IMR-90 (cell line): ENCODE results near the gene CENPU. TPM values are rescaled to one million over a fixed set of nuclear protein-coding genes. Genes with fewer than 3 reads are reported as not detected.

Source experiments
- ATAC-seq: fragments of 200-7000 bp; cut with Tn5 transposase; 2 replicates; pipeline ENCODE4 v1.9.1; 2020; ENCODE audit warnings: low read depth, mild to moderate bottlenecking, moderate library complexity
- BruUV-seq: library from RNA; stranded (reverse); fragments of 400-500 nt; replicated peaks from 2 replicates; lab custom pipeline; 2021; lab: Mats Ljungman, UMichigan
- CTCF ChIA-PET: fragments of 300-600 bp; formaldehyde crosslinking; extraction: SDS; loops from one replicate; lab custom pipeline; 2021; ENCODE audit warnings: antibody characterized with exemption; lab: Yijun Ruan, JAX
- POLR2A ChIA-PET: fragments of 300-600 bp; sonication (Branson Sonifier 250); formaldehyde crosslinking; loops from one replicate; lab custom pipeline; 2022; ENCODE audit warnings: antibody characterized with exemption; ENCODE audit not compliant: unreplicated experiment; lab: Charles Lee
- DNase-seq: peaks from one replicate; pipeline ENCODE4 v3.0.0; 2013
- H2AFZ ChIP-seq: replicated peaks from 2 replicates; pipeline ENCODE3; 2013; ENCODE audit warnings: low read length, mild to moderate bottlenecking; ENCODE audit not compliant: poor library complexity
- H2AK5ac ChIP-seq: 2 replicates; pipeline ENCODE4 v1.6.1; 2013; ENCODE audit warnings: low read depth, low read length, inconsistent platforms
- H2AK9ac ChIP-seq: replicated peaks from 2 replicates; pipeline ENCODE3; 2013; ENCODE audit warnings: mild to moderate bottlenecking, low read depth, low read length, moderate library complexity; ENCODE audit not compliant: poor library complexity
- H2BK120ac ChIP-seq: 2 replicates; pipeline ENCODE4 v1.6.1; 2013; ENCODE audit warnings: low read depth, low read length, inconsistent platforms
- H2BK15ac ChIP-seq: 3 replicates; pipeline ENCODE4 v1.6.1; 2013; ENCODE audit warnings: low read depth, low read length, inconsistent platforms
- H2BK20ac ChIP-seq: 2 replicates; pipeline ENCODE4 v1.6.1; 2013; ENCODE audit warnings: low read depth, mild to moderate bottlenecking, inconsistent platforms, low read length, moderate library complexity
- H2BK5ac ChIP-seq: 2 replicates; pipeline ENCODE4 v1.6.1; 2013; ENCODE audit warnings: mild to moderate bottlenecking, low read depth, low read length, inconsistent platforms; ENCODE audit not compliant: poor library complexity, severe bottlenecking
- H3K14ac ChIP-seq: replicated peaks from 2 replicates; pipeline ENCODE4 v1.6.1; 2013; ENCODE audit warnings: low read depth, low read length, inconsistent platforms
- H3K18ac ChIP-seq: 2 replicates; pipeline ENCODE4 v1.6.1; 2013; ENCODE audit warnings: low read depth, low read length, control low read depth
- H3K23ac ChIP-seq: 2 replicates; pipeline ENCODE4 v1.6.1; 2013; ENCODE audit warnings: low read depth, low read length, inconsistent platforms
- H3K27ac ChIP-seq: 2 replicates; pipeline ENCODE4 v1.5.1; 2013; ENCODE audit warnings: mild to moderate bottlenecking, control low read depth, low read length; ENCODE audit not compliant: insufficient read depth
- H3K27me3 ChIP-seq: 2 replicates; pipeline ENCODE4 v1.6.1; 2013; ENCODE audit warnings: low read length; ENCODE audit not compliant: control insufficient read depth, insufficient read depth
- H3K36me3 ChIP-seq: 2 replicates; pipeline ENCODE4 v1.6.1; 2013; ENCODE audit warnings: low read length, mixed read lengths; ENCODE audit not compliant: control insufficient read depth, insufficient read depth
- H3K4ac ChIP-seq: 2 replicates; pipeline ENCODE4 v1.6.1; 2013; ENCODE audit warnings: low read depth, low read length, inconsistent platforms
- H3K4me1 ChIP-seq: 2 replicates; pipeline ENCODE4 v1.6.1; 2013; ENCODE audit warnings: low read length, mixed read lengths; ENCODE audit not compliant: control insufficient read depth, insufficient read depth
- H3K4me2 ChIP-seq: 2 replicates; pipeline ENCODE4 v1.6.1; 2013; ENCODE audit warnings: low read depth, mild to moderate bottlenecking, control low read depth, low read length, moderate library complexity
- H3K4me3 ChIP-seq: 2 replicates; pipeline ENCODE4 v1.5.1; 2013; ENCODE audit warnings: low read depth, mild to moderate bottlenecking, control low read depth, low read length, moderate library complexity; ENCODE audit not compliant: insufficient read depth
- H3K56ac ChIP-seq: 2 replicates; pipeline ENCODE4 v1.6.1; 2013; ENCODE audit warnings: low read length, inconsistent platforms; ENCODE audit not compliant: insufficient read depth; ENCODE audit errors: extremely low read depth
- H3K79me1 ChIP-seq, 2 experiments: 2 replicates each; pipeline ENCODE4 v1.6.1; 2013; ENCODE audit warnings: low read length in 2 of 2, inconsistent platforms in 1 of 2, low read depth in 1 of 2
- H3K9ac ChIP-seq: 2 replicates; pipeline ENCODE4 v1.6.1; 2013; ENCODE audit warnings: low read depth, low read length, control low read depth
- H3K9me1 ChIP-seq: 2 replicates; pipeline ENCODE4 v1.6.1; 2013; ENCODE audit warnings: low read length, inconsistent platforms; ENCODE audit not compliant: insufficient read depth
- H3K9me3 ChIP-seq: 2 replicates; pipeline ENCODE4 v1.6.1; 2013; ENCODE audit warnings: low read length; ENCODE audit not compliant: control insufficient read depth, insufficient read depth
- H4K20me1 ChIP-seq: 2 replicates; pipeline ENCODE4 v1.6.1; 2013; ENCODE audit warnings: low read length, inconsistent platforms; ENCODE audit not compliant: insufficient read depth
- H4K5ac ChIP-seq: 2 replicates; pipeline ENCODE4 v1.6.1; 2013; ENCODE audit warnings: mild to moderate bottlenecking, low read depth, low read length, control low read depth
- H4K8ac ChIP-seq, 2 experiments: 2 replicates each; pipeline ENCODE4 v1.6.1; 2013; ENCODE audit warnings: low read depth in 2 of 2, low read length in 2 of 2, control low read depth in 1 of 2, inconsistent platforms in 1 of 2
- H4K91ac ChIP-seq: 2 replicates; pipeline ENCODE4 v1.6.1; 2013; ENCODE audit warnings: low read depth, low read length, inconsistent platforms; ENCODE audit not compliant: insufficient read depth
- CTCF ChIP-seq: conservative IDR thresholded peaks from 2 replicates; pipeline ENCODE4 v1.5.1; 2012; ENCODE audit warnings: mild to moderate bottlenecking, low read depth, low read length, improper control_type of control experiment
- FOS ChIP-seq: fragments of 150-350 bp; IDR thresholded peaks from 2 replicates; pipeline ENCODE4 v1.6.1; 2016; ENCODE audit warnings: low read depth, low read length
- MXI1 ChIP-seq: IDR thresholded peaks from 2 replicates; pipeline ENCODE4 v1.6.1; 2012; ENCODE audit warnings: low read depth, mild to moderate bottlenecking, low read length, moderate library complexity, borderline replicate concordance
- POLR2A ChIP-seq: IDR thresholded peaks from 2 replicates; pipeline ENCODE4 v1.6.1; 2012; ENCODE audit warnings: mild to moderate bottlenecking, low read depth, low read length
- WGBS, 2 experiments: methylation state at CpG; one replicate each; pipeline versions ENCODE4 v1.1.5 to v1.1.7; 2013; ENCODE audit warnings: missing lambda C conversion rate in 2 of 2; ENCODE audit not compliant: insufficient read length in 1 of 2; ENCODE audit errors: extremely low coverage in 2 of 2; 5-methylcytosine and 5-hydroxymethylcytosine counted together
- dilution Hi-C: fragments of 300-500 bp; cut with HindIII; formaldehyde crosslinking; loops from one replicate; pipeline ENCODE4 v1.14.3; 2018; ENCODE audit warnings: low sequenced_read_pairs; ENCODE audit not compliant: unreplicated experiment
- in situ Hi-C: fragments of 300-500 bp; cut with MboI; formaldehyde crosslinking; loops from 3 replicates; pipeline ENCODE4 v1.14.3; 2019; ENCODE audit warnings: low sequenced_read_pairs, inconsistent platforms, mixed read lengths
- intact Hi-C: fragments of 100-400 bp; cut with micrococcal nuclease; formaldehyde crosslinking; loops from 2 replicates; pipeline ENCODE4 v1.10.0; 2022
- polyA plus RNA-seq, 3 experiments: library from polyadenylated mRNA; depleted of rRNA; stranded (reverse); fragments of >200 nt; gene quantifications; 2 replicates each; pipeline ENCODE4 v1.2.3, GENCODE V29; 2012; ENCODE audit warnings: low replicate concordance in 1 of 3
- total RNA-seq: library from RNA; depleted of rRNA; stranded (reverse); fragments of >200 nt; gene quantifications from 2 replicates; pipeline ENCODE4 v1.2.3, GENCODE V29; 2012

The CENPU gene
- total and polyA plus RNA-seq, 2 of the 4 experiments (the other 2 are of a cell fraction), result 13.6 to 14.6 TPM

GRCh38 chr4:184713887-184714286 is 20.0 kb downstream of the CENPU start:
- Histone ChIP-seq H3K27me3 (no peaks in the 10 kb centered on the region), H3K56ac (no peak overlapping the region), H2BK120ac (no peak overlapping the region), H2BK5ac (no peak overlapping the region), H2BK15ac (no peak overlapping the region), H3K18ac (no peak overlapping the region), H3K14ac (no peak overlapping the region), H4K5ac (no peak overlapping the region; the same call in 1 of the 2 replicates), H2AFZ (no peak overlapping the region), H2BK20ac (no peak overlapping the region), H3K36me3 (peaks cover 1% of the 10 kb centered on the region; the same call in 1 of the 2 replicates), H3K27ac (no peak overlapping the region), H3K9me3 (no peaks in the 10 kb centered on the region), H3K4me2 (no peak overlapping the region), H3K79me1 (peaks cover 9 to 10% of the 10 kb centered on the region in 2 experiments; a peak in 3 of 4 replicates), H3K9me1 (no peaks in the 10 kb centered on the region), H3K4me1 (no peaks in the 10 kb centered on the region; the same call in 1 of the 2 replicates), H4K8ac (no peak overlapping the region), H4K20me1 (no peaks in the 10 kb centered on the region), H3K4ac (no peak overlapping the region), H3K4me3 (no peak overlapping the region), H3K23ac (no peak overlapping the region), H4K91ac (0 out of 2 replicates have a peak overlapping the region, but pooled peaks have one; percentile 0), H2AK5ac (no peak overlapping the region), H3K9ac (no peak overlapping the region), H2AK9ac (no peak overlapping the region)
- intact Hi-C loops, result no loop called here
- in situ Hi-C loops, result no loop called here
- no CpG with 5 or more reads among the region's 2 CpGs for WGBS, 2 experiments
- no peak for ATAC-seq
- ChIA-PET POLR2A (no interaction called here), CTCF (no interaction called here)
- dilution Hi-C loops, result no loop called here
- BruUV-seq, result no TSS peak
- DNase-seq, result no peak
- no peak for TF ChIP-seq MXI1
- no peak for TF ChIP-seq FOS
- TF ChIP-seq POLR2A, result no peak
- no peak for TF ChIP-seq CTCF
